Measurements from ENCODE around the gene RIMS4. TPM values are rescaled to one million over a fixed set of nuclear protein-coding genes. Genes with fewer than 3 reads are reported as not detected.

RIMS4 gene
- total RNA-seq, 1 experiment from 2014 or later, result 16.3 TPM

DNA sequence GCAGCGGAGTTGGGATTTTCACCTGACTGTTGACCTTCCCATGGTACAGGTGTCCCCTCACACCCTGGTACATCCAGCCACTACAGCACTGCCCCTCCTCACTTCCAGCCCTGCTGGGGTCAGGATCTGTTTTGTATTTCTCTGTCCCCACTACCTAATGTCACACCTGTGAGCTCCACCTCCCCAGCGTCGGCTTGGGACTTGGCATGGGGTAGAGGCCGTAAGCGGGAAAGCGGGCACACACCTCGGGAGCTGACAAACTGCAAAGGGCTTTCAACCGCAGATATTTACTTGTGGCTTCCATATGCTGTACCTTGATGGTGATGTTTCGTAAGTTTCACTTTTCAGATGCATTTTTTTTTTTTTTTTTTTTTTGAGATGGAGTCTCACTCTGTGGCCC, 100.5 kb downstream of the RIMS4 start:
- H3K9ac ChIP-seq (ENCODE audit: extremely low read depth, insufficient read length, low read length), result no peak overlapping the region
- H2BK120ac ChIP-seq (ENCODE audit: low read depth, low read length, poor library complexity, severe bottlenecking), result no peak overlapping the region
- H2AFZ ChIP-seq (ENCODE audit: low read length), result no peak overlapping the region
- H3K4me2 ChIP-seq (ENCODE audit: insufficient read depth, insufficient read length, low read length), result no peak overlapping the region
- no peak overlapping the region for H4K91ac ChIP-seq (ENCODE audit: insufficient read length, low read depth, low read length)
- H2BK12ac ChIP-seq (ENCODE audit: insufficient read length, low read depth, low read length), result no peak overlapping the region
- H3K36me3 Mint-ChIP-seq (ENCODE audit: insufficient read depth in 1 of 3, low read depth in 3 of 3), result no peaks in the 10 kb centered on the region; a peak in 1 of 7 replicates
- H2BK20ac ChIP-seq (ENCODE audit: low read depth, low read length, poor library complexity, severe bottlenecking), result no peak overlapping the region
- no peak overlapping the region for H4K5ac ChIP-seq (ENCODE audit: insufficient read length, low read depth, low read length)
- H3K27ac ChIP-seq (ENCODE audit: insufficient read length, low read depth, low read length), result no peak overlapping the region
- no peaks in the 10 kb centered on the region for H4K20me1 ChIP-seq (ENCODE audit: control insufficient read depth, insufficient read depth, insufficient read length)
- H3K4me3 Mint-ChIP-seq, result no peak overlapping the region
- H3K23ac ChIP-seq (ENCODE audit: insufficient read length, low read depth, low read length), result no peak overlapping the region
- no peak overlapping the region for H2BK5ac ChIP-seq (ENCODE audit: insufficient read length, low read length)
- no peak overlapping the region for H3T11ph ChIP-seq (ENCODE audit: low read length)
- TF ChIP-seq, protein P1, sequence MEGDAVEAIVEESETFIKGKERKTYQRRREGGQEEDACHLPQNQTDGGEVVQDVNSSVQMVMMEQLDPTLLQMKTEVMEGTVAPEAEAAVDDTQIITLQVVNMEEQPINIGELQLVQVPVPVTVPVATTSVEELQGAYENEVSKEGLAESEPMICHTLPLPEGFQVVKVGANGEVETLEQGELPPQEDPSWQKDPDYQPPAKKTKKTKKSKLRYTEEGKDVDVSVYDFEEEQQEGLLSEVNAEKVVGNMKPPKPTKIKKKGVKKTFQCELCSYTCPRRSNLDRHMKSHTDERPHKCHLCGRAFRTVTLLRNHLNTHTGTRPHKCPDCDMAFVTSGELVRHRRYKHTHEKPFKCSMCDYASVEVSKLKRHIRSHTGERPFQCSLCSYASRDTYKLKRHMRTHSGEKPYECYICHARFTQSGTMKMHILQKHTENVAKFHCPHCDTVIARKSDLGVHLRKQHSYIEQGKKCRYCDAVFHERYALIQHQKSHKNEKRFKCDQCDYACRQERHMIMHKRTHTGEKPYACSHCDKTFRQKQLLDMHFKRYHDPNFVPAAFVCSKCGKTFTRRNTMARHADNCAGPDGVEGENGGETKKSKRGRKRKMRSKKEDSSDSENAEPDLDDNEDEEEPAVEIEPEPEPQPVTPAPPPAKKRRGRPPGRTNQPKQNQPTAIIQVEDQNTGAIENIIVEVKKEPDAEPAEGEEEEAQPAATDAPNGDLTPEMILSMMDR (conservative IDR thresholded peaks at IDR 0.05), result no peak
- H3K23me2 ChIP-seq (ENCODE audit: insufficient read length, low read depth, low read length, poor library complexity, severe bottlenecking), result no peaks in the 10 kb centered on the region
- DNase-seq, result no peak
- H2AK5ac ChIP-seq (ENCODE audit: insufficient read length, low read length), result no peak overlapping the region
- no peaks in the 10 kb centered on the region for H3K9me3 ChIP-seq (ENCODE audit: control insufficient read depth, low read depth, low read length)
- no peaks in the 10 kb centered on the region; the same call in 1 of the 2 replicates for H3K27me3 Mint-ChIP-seq (ENCODE audit: low read depth)
- no peak overlapping the region for H3K18ac ChIP-seq (ENCODE audit: insufficient read length, low read depth, low read length)
- H3K56ac ChIP-seq (ENCODE audit: insufficient read length, low read depth, low read length), result no peak overlapping the region
- no peak overlapping the region; a peak in 1 of 7 replicates for H3K27ac Mint-ChIP-seq
- peaks cover 0 to 11% of the 10 kb centered on the region in 2 experiments; a peak in 3 of 4 replicates for H3K4me1 Mint-ChIP-seq
- no peaks in the 10 kb centered on the region for H3K79me2 ChIP-seq (ENCODE audit: insufficient read depth, low read length)
- no CpG with 5 or more reads among the region's 9 CpGs for WGBS (ENCODE audit: extremely low coverage, insufficient read length, low lambda C conversion rate)
- H3K27me3 ChIP-seq (ENCODE audit: insufficient read depth, low read length), result no peaks in the 10 kb centered on the region
- no peak overlapping the region for H3K14ac ChIP-seq (ENCODE audit: insufficient read depth, low read length)
- no peaks in the 10 kb centered on the region for H3K4me1 ChIP-seq (ENCODE audit: insufficient read depth, low read length)
- H3K79me1 ChIP-seq (ENCODE audit: insufficient read depth, low read depth, low read length, poor library complexity, severe bottlenecking), result no peaks in the 10 kb centered on the region
- H3K9me3 Mint-ChIP-seq, result no peaks in the 10 kb centered on the region
- H3K4ac ChIP-seq (ENCODE audit: low read depth, low read length), result no peak overlapping the region
- H4K8ac ChIP-seq (replicated peaks; ENCODE audit: insufficient read length, low read depth, low read length), result no peak overlapping the region
- H2BK15ac ChIP-seq (ENCODE audit: low read depth, low read length), result no peak overlapping the region

Data from H9 (cell line).